Measurements from ENCODE around the gene CDCA3. TPM values are rescaled to one million over a fixed set of nuclear protein-coding genes. Genes with fewer than 3 reads are reported as not detected.
"Not testable (repeated sequence)": the region's sequence is repeated elsewhere in the genome, so short reads cannot be mapped to it uniquely, and the experiment has no call there.

The CDCA3 gene
- 8.1 TPM for total RNA-seq

DNA sequence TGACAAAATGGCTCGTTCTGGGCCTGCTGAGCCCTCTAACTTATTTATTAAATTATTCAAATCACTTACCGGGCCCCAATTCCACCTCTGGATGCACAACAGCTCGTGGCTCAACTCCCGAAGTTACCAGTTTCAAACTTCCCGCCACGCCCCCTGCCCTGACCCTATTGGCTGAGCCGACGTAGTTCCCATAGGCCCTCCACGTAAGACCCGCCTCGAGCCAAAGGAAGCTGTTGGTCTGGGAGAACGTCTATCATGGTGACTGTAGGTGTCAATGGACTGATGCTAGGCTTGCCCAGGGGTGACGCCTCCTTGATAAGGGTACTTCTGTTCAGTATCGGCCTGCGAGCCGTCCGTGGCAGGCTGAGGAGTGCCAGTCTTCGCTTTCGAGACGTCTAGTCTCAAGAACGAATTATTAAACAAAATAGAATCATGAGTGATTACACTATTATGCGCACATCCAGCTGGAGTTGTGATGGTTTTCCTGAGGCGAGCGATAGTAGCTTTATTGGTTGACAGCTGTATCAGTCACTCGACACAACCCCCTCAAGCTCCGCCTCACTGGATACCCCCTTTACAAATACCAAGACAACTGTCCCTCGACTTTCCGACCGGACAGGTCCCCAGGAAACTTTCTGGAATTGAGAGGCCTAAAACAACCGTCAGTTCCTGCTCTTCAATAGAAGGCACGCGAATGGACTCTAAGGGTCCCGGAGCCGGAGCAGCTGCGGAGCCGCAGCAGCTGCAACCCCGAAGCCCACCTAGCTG lies at the start of gene CDCA3:
CDCA3 (minus strand) TSS at position 134 of the 768 bp plus-strand sequence. CDS start 334 bp downstream, outside the sequence.
- peak; percentile 98 for DNase-seq

DNA sequence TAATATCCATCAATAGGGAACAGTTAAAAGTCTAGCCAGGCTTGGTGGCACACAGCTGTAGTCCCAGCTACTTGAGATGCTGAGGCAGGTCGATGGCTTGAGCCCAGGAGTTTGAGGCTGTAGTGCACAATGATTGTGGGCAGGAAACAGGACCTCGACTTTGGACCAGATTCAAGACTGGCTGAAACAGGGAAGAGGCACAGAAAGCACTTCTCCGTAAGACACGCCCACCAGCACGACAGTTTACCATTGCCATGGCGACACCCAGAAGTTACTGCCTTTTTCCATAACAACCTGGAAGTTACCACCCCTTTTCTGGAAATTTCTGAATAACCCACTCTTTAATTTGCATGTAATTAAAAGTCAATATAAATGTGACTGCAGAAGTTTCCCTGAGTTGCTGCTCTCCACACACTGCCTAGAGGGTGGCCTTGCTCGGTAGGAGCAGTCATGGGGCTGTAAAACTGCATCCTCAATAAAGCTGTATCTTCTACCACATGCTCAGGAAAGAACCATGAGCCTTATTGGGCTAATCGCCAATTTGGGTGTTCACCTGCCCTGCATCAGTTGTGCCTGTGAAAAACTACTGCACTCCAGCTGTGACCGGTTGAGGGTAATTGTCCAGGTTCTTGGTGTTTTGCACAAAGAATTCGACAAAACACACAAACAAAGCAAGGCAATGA lies 48.9 kb upstream of the CDCA3 start:
- DNase-seq, result no peak

DNA sequence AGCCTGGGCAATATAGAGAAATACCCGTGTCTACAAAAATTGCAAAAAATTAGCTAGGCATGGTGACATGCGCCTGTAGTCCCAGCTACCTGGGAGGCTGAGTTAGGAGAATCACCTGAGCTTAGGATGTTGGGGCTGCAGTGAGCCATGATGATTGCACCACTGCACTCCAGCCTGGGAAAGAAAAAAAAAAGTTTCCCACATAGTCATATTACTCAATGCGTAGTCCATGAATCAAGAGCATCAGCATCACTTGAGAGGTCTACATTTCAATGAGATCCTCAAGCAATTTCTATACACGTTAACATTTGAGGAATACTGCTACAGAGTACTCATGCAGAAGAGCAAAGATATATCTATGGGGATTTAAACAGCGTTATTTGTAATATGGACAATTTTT lies 48.3 kb upstream of the CDCA3 start:
- DNase-seq, result no peak

DNA sequence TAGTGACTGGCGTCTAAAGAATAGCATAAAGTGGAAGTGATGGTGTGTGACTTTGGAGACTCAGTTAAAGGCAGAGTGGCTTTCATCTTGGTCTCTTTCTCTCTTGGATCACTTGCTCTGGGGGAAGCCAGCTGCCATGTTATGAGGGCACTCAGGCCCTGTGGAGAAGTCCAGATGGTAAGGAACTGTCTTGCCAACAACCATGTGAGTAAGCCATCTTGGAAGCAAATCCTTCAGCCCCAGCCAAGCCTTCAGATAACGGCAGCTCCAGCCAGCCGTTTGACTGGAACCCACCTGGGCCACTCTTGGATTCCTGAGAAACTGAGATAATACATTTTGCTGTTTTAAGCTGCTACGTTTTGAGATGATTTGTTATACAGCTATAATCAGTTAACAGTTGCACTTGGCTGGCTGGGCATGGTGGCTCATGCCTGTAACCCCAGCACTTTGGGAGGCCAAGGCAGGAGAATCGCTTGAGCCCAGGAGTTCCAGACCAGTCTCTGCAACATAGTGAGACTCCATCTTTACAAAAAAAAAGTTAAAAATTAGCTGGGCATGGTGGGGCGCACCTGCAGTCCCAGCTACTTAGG lies 45.9 kb upstream of the CDCA3 start:
- DNase-seq, result no peak

DNA sequence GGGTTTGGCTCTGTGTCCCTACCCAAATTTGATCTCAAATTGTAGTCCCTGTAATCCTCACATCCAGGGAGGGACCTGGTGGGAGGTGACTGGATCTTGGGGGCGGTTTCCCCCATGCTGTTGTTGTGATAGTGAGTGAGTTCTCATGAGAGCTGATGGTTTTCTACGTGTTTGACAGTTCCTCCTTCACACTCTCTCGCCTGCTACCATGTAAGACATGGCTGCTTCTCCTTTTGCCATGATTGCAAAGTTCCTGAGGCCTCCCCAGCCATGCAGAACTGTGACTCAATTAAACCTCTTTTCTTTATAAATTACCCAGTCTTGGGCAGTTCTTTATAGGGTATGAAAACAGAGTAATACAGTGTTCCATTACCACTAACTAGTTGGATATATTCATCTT lies 43.2 kb upstream of the CDCA3 start:
- no peak for DNase-seq

DNA sequence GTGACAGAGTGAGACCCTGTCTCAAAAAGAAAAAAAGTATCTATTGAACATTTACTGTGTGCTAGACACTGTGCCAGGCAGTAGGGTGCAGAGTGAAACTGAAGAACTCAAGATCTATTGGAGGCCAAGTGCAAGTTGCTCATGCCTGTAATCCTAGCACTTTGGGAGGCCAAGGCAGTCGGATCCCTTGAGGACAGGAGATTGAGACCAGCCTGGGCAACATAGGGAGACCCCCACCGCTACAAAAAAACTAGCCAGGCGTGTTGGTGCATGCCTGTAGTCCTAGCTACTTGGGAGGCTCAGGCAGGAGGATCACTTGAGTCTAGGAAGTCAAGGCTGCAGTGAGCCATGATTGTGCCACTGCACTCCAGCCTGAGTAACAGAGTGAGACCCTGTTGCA lies 41.6 kb upstream of the CDCA3 start:
- not testable (repeated sequence) for DNase-seq

DNA sequence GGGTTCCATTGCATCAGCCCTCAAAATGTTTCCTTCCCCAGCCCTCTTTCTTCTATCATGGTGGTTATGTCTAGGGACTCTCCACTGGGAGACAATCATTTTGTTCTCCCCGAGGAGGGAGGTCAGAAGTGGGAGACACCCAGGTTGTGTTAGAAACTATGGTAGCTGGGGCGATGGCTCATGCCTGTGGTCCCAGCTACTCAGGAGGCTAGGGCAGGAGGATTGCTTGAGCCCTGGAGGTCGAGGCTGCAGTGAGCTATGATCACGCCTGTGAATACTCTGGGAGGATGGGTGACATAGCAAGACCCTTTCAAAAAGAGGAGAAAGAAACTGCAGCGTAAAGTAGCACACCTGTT lies 40.5 kb upstream of the CDCA3 start:
- no peak for DNase-seq

DNA sequence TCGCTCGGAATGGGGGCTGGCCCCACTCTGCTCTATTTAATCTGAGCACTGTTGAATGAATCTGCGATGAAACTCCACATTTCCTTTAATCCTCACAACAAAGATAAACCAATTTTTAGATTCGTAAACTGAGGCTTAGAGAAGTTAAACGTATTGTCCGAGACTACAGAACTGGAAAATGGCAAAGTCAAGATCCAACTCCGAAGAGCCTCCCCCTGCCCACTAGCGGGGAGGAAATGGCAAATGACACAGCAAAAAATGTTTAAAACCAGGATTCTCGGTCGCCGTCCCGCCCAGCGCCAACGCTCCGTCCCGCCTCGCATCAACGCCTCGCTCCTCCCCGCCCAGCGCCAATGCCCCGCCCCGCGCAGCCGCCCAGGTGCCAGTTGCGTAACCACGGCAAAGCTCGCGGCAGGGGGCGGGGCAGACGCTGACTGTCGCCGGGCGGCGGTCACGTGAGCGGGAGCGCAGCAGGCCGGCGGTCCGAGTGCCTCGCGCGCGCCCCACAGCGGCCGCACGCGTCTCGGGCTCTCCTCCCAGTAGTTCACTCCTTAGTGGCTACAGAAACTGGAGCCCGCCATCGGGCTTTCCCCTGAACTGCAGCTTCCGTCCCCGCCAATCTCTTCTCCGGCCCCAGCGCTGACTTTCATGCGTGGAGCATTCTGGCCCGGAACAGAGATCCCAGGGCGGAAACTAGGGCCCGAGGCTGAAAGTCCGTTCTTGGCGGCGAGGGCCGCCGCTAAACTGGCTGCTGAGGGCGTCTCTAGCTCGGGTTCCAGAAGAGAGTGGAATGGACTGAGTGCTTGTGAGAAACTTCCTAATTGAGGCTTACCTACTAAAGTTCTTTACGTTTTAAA lies 39.9 kb upstream of the CDCA3 start:
- DNase-seq, result peak; percentile 96

DNA sequence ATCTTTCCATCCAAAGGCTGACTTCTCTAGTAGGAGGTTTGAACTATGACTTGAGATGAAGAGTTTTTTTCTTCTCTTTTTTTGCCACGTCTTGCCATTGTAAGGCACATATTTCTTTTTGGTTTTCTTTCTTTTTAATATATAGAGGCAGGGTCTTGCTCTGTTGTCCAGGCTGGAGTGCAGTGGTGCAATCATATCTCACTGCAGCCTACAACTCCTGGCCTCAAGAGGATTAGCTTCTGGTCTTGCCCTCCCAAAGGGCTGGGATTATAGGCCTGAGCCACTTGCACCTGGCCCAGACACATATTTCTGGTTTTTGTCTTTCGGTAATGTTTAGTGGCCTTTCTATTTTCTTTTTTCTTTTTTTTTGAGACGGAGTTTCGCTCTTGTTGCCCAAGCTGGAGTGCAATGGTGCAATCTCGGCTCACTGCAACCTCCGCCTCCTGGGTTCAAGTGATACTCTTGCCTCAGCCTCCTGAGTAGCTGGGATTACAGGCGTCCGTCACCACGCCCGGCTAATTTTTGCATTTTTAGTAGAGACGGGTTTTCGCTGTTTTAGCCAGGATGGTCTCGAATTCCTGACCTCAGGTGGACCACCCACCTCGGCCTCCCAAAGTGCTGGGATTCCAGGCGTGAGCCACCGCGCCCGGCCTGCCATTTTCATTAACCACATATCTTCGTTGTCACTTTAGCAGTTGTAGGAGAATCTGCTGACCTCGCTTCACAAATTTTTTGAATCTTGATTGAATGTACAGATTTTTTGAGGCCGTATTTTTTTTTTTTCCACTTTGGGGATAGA lies 38.9 kb upstream of the CDCA3 start:
- not testable (repeated sequence) for DNase-seq

DNA sequence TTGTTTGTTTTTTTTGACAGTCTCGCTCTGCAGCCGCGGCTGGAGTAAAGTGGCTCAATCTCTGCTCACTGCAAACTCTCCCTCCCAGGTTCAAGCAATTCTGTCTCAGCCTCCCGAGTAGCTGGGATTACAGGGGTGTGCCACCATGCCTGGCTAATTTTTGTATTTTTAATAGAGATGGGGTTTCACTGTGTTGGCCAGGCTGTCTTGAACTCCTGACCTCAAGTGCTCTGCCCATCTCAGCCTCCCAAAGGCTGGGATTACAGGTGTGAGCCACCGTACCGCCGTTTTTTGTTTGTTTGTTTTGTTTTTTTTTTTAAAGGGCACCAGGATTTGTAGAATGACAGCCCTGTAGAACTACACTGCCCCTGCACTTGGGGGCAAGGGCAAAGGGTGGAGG lies 37.7 kb upstream of the CDCA3 start:
- not testable (repeated sequence) for DNase-seq

DNA sequence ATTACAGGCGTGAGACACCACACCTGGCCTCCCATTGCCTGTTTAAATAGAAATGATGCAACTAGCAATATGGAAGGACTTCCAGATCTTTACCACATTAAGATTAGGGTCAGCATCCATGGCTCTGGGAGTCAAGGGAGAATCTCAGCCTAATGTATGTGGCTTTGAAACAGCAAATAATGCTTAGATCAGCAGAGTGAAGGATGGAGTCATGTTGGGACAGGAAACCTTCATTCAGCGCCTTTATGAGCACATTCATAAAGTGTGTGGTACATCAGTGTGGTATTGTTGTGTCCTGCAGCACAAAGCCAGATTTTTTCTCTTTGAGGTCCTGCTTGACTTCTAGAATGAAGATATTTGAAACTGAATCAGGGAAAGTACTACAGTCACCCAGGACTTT lies 37.3 kb upstream of the CDCA3 start:
- no peak for DNase-seq

DNA sequence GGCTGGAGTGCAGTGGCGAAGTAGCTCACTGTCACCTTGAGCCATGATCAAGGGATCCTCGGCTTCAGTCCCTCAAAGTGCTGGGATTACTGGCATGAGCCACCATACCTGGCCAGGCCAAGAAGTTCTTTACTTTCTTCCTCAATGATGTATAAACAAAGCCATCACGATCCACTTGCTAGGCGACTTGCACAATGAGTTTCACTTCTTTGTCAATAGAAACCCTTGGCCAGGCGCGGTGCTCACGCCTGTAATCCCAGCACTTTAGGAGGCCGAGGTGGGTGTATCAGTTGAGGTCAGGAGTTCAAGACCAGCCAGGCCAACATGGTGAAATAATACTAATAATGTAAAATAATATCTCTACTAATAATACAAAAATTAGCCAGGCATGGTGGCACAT lies 36.4 kb upstream of the CDCA3 start:
- no peak for DNase-seq

DNA sequence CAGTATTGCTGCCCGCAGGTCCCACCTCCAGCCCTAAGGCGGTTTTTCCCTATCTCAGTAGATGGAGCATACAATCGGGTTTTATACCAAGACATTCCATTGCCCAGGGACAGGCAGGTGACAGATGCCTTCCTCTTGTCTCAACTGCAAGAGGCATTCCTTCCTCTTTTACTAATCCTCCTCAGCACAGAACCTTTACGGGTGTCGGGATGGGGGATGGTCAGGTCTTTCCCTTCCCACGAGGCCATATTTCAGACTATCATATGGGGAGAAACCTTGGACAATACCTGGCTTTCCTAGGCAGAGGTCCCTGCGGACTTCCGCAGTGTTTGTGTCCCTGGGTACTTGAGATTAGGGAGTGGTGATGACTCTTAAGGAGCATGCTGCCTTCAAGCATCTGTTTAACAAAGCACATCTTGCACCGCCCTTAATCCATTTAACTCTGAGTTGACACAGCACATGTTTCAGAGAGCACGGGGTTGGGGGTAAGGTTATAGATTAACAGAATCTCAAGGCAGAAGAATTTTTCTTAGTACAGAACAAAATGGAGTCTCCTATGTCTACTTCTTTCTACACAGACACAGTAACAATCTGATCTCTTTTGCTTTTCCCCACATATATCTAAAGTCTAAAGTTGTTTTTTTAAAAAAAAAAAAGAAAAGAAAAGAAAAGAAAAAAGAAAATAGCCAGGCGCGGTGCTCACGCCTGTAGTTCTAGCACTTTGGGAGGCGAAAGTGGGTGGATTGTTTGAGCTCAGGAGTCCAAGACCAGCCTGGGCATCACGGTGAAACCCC lies 35.3 kb upstream of the CDCA3 start:
- not testable (repeated sequence) for DNase-seq

DNA sequence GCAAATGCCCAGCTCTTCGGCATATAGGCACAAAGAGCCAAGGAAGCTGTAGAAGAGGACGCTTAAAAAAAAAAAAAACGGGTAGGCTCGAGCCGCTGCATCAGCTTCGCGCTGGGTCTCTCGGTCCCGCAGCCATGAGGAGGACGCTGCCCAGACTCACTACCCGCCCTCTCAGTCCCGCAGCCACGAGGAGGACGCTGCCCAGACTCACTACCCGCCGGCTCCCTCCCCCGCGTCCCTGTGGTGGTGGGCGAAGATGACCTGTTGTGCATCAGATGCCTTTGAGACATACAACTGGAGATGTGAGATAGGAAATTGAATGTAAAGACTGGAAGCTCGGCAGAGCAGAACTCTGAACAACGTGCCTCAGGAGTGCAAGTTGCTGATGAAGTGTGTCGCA lies 33.5 kb upstream of the CDCA3 start:
- DNase-seq, result no peak

DNA sequence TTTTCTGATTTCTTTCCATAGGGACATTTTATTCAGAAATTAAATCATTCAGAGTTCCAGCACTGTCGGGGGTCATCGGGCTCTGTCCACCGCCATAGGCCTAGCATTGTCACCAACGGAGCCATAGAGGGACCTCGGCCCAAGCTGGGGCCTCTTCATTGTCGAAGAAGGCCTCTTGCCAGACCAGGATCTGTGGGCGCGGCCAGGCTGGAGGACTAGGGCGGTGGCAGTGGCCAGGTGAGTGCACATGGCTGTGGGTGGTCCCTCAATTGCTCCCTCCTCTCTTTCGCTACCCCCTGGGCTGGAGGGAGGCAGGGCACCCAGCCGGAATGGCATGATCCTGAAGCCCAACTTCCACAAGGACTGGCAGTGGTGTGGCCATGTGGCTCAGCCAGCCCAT lies 32.6 kb upstream of the CDCA3 start:
- no peak for DNase-seq

DNA sequence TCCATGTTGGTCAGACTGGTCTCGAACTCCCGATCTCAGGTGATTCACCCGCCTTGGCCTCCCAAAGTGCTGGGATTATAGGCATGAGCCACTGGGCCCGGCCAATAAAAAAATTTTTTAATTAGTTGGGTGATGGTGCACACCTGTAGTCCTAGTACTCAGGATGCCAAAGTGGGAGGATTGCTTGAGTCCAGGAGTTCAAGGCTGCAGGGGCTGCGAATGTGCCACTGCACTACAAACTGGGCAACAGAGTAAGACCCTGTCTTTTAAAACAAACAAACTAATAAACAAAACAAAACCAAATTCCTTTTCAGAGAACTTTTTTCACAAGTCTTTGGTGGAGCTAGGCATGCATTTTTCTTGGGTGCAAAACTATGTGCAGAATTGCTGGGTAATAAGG lies 32.2 kb upstream of the CDCA3 start:
- no peak for DNase-seq

DNA sequence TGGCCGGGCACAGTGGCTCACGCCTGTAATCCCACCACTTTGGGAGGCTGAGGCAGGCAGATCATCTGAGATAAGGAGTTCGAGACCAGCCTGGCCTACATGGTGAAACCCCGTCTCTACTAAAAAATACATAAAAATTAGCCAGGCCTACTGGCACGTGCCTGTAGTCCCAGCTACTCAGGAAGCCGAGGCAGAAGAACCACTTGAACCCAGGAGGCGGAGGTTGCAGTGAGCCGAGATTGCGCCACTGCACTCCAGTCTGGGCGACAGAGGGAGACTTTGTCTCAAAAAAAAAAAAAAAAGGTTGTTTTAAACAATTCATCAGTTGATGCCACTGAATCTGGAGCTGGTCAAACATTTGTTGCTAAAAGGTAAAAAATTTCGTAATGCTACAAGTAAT lies 28.7 kb upstream of the CDCA3 start:
- not testable (repeated sequence) for DNase-seq

DNA sequence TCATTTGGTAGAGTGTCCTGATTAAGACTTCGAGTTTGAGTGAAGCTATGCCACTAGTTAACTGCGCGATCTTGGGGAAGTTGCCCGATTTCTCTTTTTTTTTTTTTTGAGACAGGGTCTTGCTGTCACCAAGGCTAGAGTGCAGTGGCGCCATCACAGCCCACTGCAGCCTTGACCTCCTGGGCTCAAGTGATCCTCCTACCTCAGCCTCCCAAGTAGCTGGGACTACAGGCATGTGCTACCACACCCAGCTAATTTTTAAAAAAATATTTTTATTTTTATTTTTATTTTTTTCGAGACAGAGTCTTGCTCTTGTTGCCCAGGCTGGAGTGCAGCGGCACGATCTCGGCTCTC lies 22.9 kb upstream of the CDCA3 start:
- not testable (repeated sequence) for DNase-seq

DNA sequence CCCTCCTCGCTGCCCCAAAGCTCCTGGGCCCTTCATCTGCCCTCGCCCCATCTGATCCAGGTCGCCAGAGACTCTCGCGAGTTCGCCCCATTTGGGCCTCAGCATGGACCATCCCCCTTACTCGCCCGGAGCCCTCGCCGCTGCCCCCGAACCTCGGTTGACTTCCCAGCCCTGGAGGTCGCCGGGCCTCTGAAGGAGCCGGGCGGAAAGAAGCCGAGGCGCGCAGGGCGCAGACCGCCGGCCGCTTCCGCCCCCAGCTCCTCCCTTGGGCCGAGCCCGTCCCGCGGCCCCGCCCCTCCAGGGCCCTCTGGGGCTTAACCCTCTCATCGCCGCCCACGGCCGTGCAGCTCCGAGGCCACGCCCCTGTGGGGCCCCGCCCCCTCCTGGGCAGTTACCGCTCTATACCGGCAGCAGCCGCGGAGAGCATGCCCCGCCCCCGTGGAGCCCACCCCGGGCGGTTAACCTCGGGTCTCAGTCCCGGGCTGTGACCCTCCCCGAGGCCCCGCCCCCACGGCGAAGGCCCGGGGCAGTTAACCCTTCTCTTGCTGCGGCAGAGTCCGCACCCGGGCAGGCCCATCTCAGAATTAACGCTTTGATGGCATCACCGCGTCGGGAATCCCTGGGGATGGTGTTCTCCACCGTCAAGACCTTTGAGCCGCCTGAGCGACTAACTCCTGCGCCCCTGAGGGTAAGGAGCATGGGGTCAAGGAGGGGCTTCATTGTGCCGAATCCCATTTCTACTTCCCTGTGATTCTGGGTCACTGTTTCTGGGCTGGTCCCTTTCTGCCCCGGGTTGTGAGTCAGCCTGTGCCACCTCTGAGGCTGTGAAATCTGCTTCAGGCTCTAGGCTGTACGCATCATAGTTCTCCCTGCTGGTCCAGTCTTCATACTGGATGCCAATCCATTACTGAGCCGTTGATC lies 22.3 kb upstream of the CDCA3 start, which contains the start of gene SPSB2:
SPSB2 (minus strand) TSS at position 210 of the 921 bp plus-strand sequence. CDS start 402 bp downstream, outside the sequence.
- DNase-seq, result peak; percentile 91

Data from skin of body (tissue), 2 donors.